NOMO-1 treated with dmso at 0.1 percent for 144 hours (cell line): ENCODE results near the gene ASPDH.
A peak's percentile ranks its signal among the peaks of the same experiment; 100 is the strongest.

Experiments
- DNase-seq: peaks from one replicate; lab custom pipeline; 2025; ENCODE audit not compliant: unreplicated experiment; lab: John Stamatoyannopoulos, UW

The ASPDH gene

DNA sequence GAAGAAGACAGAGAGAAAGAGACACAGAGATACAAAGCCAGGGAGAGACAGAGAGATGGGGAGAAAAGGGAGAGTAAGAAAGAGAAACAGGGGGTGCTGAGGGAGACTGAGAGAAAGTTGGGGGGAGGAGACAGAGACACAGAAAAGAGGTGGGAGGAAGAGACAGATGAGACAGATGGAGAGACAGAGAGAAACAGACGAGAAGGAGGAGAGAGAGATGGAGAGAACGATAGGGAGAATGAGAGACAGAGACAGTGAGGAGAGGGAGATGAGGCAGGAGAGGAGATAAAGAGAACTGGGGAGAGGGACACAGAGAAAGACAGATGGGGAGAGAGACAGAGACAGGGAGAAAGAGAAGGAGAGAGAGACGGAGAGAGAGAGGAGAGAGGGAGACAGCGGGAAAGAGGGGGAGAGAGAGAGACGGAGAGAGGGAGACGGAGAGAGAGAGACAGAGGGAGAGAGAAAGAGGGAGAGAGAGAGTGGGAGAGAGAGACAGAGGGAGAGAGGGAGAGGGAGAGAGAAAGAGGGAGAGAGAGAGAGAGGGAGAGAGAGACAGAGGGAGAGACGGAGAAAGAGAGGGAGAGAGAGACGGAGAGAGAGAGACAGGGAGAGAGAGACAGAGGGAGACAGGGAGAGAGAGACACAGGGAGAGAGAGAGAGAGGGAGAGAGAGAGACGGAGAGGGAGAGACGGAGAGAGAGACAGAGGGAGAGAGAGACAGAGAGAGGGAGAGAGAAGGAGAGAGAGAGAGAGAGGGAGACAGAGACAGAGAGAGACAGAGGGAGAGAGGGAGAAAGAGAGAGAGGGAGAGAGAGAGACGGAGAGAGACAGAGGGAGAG, 15.3 kb downstream of the ASPDH start:
- DNase-seq = no peak

DNA sequence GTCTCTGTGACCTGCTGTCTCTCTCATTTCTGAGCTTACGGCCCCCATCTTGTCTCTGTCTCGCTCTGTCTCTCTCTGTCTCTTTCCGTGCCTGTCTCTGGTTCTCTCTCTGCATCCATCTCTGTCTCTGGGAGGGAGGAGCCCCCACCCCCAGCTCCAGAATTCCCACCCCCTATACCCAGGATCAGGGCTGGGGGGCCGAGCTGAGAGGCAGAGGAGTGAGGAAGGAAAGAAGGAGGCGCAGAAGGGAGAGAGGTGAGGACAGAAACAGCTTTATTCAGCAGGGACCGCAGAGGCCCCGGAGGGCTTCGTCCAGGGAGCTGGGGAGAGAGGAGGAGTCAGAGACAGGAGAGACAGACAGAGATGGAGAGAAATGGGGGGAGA, 16.7 kb downstream of the ASPDH start:
- no peak for DNase-seq

DNA sequence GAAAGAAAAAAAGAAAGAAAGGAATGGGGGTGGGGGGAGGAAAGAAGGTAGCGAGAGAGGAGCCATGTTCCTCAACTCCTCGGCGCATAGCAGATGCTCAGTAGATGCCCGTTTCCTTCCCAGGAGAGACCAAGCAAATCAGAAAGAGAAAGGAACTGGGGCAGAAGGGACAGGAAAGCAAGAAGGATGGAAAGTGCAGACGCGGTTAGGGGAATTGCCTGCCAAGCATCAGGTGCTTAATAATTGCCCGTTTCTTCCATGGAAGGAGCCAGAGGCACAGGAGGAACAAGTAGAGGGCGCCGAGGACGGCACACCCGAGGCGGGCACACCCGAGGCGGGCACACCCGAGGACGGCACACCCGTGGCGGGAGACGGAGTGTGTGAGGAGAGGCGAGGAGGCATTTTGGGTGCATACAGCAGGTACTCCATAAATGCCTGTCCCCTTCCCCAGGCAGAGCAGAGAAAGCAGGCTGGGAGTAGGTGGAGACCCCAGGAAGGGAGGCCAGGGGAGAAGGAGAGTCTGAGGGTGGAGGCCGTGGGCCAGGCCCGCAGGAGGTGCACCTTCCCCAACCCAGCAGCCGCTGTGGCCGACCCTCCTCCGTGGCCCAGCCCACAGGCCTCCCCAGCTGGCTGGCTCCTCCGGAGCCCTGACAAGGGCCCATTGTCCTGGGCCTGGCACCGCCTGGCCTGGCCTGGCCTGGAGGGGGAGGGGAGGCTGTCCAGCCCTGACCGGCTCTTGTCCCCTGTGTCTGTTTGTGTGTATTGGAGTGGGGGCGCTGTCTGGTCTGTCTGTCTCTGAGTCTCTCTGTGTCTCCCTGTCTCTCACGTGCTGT, 17.3 kb downstream of the ASPDH start:
- DNase-seq = no peak

DNA sequence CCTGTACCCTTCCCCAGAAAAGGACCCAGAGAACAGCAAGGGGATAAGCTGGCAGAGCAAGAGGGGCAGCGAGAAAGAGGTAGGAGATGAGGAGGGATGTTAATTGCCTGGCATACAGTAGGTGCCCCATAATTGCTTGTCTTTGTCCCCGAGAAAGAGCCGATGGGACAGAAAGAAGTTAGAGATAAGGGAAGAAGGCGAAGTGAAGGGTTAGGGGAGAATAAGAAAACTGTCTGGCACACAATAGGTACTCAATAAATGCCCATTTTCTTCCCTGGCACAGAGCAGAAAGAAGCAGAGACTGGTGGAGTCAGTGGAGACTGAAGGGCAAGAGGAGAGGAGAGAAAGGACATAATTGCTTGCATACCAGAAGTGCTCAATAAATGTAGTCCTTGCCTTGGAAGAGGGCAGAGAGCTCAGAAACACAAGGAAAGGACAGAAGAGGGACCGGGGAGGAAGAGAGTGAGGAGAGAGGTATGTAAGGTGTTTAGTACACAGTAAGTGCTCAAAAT, 18.6 kb downstream of the ASPDH start:
- no peak for DNase-seq

DNA sequence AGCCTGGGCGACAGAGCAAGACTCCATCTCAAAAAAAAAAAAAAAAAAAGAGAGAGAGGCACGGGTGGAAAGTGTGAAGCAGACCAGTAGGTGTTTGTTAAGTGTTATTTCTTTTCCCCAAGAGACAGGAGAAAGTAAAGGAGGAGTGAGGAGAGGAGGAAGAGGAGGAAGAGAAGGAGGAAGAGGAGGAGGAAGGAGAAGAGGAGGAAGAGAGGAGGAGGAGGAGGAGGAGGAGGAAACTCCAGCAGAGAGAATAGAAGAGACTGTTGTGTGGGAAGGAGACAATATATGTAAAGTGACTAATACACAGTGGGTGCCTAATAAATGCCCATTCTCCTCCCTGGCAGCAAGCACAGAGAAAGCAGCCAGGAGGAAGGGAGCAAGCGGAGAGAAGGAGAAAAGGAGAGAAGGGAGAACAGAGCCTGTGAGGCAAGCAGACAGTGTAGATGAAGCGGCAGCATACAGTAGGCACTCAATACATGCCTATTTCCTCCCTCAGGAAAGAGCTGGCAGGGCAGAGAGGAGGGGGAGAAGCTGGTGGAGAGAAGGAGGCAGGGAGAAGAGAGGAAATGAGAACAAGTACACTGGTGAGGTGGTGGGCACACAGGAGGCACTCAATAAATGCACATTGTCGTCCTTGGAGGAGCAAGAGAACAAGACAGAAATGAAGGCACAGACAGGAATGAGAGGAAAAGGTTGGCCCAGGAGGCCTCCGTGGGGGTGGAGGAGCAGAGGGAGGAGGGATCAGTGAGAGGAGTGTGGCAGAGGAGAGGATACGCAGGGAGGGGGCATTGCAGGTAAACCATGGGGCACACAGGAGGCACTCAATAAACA, 19.3 kb downstream of the ASPDH start:
- DNase-seq = no peak

DNA sequence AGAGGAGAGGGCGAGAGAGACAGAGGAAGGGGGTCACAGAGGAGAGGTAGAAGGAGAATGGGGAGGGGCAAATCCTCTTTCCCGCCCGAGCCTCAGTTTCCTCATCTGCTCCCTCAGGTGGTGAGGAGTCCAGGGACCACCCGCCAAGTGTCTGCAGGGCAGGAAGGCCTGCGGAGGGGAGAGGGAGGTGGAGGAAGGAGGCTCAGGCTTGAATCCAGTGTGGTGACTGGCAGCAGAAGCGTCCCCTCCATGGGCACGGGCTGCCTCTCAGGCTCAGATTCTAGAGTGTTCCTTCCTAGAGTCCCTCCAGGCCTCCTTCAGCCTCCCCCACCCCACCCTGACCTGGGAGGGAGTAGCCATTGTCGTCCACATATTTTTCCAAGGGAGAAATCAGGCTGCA, 20.5 kb downstream of the ASPDH start:
- no peak for DNase-seq

DNA sequence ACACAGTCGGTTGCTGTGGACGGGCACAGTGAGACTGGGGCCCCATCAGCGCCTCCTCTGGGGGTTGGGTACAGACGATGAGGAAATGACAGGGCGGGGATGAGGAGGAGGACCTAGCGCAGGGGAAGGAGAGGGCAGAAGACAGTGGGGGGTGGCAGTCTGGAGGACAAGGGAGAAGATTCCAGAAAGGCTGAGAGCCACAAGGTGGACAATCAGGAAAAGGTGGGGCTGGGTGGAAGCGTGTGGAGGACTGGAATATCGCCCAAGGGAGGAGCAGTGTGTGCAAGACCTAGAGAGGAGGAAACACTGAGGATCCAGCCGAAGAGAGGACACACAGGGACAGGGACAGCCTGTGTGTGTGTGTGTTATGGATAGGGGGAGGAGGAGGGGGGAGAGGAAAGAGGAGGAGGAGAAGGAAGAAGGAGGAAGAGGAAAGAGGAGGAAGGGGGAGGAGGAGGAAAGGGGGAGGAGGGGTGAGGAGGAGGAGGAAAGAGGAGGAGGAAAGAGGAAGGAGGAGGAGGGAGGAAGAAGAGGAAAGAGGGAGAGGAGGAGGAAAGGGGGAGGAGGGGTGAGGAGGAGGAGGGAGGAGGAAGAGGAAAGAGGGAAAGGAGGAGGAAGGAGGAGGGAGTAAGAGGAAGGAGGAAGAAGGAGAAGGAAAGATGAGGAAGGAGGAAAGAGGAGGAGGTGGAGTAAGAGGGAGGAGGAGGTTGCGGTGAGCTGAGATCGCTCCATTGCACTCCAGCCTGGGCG, 21.2 kb downstream of the ASPDH start:
- peak; percentile 60 for DNase-seq

DNA sequence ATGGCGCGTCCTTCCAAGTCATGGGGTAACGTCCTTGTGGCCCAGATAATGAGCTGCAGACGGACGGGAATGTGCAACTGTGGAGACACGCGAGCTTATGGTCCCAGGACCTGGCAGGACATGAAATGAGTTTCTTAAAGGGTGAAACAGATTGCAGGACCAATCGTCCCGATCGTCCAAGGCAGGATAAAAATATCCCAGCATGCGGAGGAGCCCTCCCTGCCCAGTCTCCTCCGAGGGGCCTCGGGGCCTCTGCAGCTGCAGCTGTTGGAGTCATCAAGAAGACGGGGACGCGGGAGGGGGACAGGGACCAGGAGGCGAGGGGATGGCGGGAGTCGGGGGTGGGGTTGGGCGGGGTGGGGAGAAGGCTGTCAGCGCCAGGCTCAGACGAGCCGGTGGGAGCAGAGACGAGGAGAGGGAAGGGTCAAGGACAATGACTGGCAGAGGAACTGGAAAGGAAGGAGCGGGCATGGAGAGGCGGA, 22.7 kb downstream of the ASPDH start:
- no peak for DNase-seq

DNA sequence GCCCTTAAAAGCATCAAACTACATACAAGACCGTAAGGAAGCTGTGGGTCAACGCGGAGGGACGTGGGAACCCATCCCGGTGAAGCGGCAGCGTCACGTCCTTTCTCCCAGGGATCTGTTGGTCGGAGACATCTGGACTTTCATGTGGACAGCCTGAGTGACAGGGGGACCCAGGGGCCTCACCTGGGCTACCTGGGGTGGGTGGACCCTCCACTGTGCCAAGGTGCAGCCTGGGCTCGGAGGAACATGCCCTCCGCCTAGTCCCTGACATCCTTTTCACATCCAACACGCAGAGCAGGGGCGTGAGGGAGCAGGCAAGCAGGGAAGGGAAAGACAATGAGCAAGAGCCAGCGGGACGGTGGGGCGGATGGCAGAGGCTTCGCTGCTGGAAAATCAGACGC, 23.3 kb downstream of the ASPDH start:
- DNase-seq = no peak

DNA sequence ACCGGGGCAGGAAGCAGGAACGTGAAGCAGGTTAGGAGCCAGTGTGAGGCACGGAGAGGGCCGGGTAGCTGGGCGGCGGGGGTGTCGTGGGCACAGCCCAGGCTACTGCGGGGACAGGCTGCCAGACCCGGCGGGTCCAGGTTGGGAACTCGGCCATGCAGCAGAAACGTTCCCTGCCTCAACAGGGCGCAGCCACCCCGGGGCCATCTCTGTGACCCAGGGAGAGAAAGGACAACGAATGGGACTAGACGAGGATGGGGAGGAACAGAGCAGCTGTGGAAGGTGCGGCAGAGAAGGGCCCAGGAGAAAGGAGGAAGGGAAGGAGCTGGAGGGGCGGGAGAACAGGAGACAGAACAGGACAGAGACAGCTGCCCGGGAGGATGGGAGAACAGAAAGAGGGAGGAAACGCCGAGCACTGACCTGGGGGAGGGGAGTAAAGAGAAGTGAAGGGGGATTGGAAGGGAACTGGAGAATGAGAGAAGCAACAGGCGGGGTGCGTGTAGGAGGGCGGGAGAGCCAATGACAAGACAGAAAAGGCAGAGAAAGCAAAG, 24.2 kb downstream of the ASPDH start:
- DNase-seq = no peak

DNA sequence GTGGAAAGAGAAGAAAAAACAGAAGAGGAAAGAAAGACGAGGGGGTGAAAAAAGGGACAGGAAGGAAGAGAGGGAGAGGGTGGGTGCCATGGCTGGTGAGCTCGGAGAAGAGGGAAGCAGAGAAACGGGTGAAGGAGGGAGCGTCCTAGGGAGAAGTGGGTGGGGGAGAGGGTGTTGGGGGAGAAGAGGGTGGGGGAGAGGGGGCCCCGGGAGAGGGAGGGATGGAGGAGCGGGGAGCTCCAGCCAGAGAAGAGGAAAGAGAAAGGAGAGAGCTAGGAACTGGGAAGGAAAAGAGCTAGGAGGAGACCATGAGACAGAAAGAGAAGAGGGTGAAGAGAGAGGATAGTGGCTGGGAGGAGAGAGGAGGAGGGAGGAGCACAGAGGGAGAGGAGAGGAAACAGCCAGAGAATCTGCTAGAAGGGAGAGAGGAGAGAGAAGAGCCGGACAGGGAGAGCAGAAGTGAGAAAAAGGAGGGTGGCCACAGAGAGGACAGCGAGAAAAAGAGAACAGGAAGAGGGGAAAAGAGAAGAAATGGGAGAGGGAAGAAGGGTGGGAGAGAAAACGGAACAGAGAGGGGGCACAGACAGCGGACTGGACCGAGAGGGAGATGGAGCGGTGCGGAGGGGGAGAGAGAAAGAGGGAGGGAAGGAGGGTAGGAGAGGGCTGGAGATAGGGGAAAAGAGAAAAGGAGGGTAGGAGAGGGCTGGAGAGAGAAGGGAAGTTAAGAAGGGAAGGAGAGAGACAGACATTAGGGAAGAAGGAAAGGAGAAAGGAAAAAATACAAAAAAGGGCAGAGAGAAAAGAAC, 25.1 kb downstream of the ASPDH start:
- DNase-seq = peak; percentile 36

DNA sequence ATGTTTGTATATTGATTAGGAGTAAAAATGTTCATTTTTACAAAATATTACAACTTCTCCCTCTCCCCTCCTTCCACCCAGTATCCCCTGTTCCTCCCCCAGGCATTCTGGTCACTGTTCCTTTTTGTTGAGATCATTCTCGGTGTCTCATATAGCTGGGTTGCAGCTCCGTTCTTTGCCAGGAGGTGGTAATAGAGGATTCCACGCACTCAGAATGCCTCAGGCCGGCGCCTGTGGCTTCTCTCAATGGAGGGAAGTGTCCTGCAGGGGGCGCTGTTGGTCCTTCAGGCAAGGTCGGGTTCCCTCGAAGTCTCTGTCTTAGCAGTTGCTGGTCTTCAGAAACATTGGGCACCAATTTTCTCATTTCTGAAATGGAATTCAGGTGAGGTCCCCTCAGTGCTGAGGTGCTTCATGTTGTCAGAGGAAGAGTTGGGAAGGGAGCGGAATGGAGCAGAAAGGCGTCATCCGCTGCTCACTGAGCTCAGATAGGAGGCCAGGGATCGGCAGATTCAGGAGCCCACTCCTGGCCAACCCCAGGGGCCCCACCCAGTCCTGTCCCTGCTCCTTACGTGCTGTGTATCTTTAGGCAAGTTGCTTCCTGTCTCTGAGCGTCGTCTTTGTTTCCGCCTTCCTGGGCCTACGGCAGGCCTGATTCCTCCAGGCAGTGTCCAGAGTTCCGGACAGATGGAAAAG, 26.7 kb downstream of the ASPDH start:
- DNase-seq = no peak

DNA sequence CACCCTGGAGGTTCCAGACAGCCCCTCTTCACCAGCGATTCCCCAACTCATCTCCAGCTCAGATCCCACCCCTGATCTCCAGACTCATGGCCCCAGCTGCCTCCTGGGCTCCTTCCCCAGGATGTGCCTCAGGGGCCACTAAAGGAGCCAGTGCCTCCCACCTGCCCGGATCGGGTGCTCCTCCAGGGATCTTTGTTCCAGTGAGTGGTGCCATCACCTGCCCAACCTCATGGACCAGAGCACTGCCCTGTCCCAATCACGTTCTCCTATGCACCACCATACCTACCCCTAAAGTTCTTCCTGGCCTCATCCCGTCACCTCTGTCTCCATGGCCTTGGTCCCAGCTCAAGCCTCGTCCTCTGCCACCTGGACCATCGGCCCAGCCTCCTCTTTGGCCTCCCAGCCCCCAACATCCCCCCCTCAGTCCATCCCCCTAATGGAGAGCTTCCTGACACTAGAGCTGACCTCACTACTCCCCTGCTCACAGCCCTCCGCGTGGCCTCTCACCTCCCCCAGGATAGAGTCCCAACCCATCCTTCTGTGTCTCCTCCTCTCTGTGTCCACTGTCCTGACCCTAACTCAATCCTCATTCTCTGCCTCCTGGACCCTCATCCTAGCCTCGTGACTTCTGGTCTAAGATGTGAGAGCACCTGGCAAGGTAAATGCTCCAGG, 28.3 kb downstream of the ASPDH start:
- DNase-seq = no peak

DNA sequence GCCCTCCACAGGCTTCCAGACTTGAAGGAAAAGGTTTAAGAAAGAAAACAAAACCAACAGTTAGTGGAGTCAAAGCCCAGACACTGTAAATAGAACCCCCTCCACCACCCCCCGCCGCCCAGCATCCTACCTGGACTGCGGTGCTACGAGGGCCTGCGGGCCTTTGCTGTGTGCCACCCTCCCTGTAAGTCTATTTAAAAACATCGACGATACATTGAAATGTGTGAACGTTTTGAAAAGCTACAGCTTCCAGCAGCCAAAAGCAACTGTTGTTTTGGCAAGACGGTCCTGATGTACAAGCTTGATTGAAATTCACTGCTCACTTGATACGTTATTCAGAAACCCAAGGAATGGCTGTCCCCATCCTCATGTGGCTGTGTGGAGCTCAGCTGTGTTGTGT, 30.8 kb downstream of the ASPDH start:
- DNase-seq = no peak

DNA sequence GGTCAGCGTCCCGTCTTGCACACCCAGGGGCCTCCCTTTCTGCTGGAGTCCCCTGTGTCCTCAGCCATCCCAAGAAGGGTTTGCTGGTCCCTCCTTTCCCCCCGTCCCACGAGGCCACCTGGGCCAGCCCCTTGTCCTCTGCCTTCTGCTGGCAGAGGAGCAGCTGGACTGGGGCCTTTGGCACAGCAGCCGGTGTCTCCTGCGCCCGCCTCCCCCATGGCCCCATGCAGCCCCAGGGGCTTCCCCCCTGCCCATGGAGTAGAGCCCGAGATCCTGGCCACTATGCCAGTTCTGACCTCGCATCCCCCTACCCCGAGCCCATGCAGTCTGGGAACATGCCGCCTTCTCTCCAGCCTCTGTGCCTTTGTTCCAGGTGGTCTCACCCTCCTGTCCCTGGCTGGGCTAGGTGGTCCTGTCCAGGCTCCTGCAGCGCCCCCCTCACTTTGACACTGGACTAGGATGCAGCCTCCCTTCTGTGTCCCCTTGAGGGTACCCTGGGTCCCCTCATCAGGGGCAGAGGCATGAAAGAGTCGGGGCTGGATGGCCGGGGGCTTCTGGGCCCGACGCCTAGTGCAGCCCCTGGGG, 31.4 kb downstream of the ASPDH start:
- DNase-seq = no peak

DNA sequence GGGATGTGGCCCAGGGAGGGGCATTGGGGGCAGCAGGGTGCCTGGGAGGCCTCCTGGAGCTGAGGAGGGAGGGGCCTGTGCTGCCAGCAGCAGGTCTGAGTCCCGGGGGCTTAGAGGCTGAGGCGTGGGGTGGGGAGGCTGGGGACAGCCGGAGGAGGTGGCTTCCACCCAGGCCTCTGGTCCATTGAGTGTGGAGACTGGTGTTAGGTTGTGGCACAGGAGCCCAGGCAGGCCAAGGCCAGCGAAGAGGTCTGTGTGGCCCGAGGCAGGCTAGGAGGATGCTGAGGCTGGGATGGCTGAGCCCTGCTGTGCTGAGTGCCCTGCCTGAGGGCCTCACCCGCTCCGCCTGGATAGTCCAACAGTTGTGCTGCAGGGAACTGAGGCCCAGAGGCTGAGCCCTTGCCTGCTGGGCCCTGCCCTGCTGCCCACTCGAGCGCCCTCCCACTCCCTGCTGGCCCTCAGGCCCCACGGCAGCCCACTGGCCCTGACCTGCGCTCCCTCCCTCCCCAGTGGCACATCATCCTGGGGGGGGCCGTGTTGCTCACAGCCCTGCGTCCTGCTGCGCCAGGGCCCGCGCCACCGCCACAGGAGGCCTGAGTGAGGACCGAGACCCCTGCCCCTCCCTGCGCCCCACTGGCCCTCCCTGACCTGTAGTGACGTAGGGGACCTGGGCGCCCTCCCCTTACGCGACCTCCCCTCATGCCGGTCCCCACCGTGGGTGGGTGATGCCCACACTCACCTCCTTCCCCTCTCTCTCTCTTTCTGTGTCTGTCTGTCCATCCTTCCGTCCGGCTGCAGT, 32.2 kb downstream of the ASPDH start:
- no peak for DNase-seq
